NCI-H774 (cell line): Measurements from ENCODE around the gene FAM110A.
"Not testable (repeated sequence)": the region's sequence is repeated elsewhere in the genome, so short reads cannot be mapped to it uniquely, and the experiment has no call there.

Experiments used
- DNase-seq: peaks from one replicate; lab custom pipeline; 2025; lab: John Stamatoyannopoulos, UW

FAM110A gene

GRCh38 chr20:833450-834150 is at the start of gene FAM110A:
Gene FAM110A (plus strand): TSS chr20:833715. CDS start chr20:844805, 11,090 bp downstream.
- DNase-seq, result peak; percentile 93

DNA sequence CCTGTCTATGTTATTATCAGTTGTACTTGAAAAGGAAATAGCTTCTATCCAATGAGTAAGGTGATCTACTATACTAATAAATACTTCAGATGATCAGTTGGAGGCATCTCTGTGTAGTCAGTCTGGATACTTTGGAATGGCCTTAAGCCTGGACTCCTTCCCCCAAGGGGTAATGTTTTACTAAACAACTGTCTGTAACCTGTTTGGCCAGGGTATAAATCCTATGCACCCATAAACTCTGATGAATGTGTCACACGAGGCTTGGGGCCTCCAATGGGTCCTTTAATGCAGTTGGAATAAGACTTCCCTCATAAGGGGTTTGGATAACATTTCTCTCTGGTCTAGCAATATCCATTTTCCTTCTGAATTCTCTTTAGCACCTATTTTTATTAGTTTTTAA is 45.7 kb upstream of the FAM110A start:
- DNase-seq, result no peak

GRCh38 chr20:791056-791455 is 42.5 kb upstream of the FAM110A start:
- DNase-seq, result no peak

DNA sequence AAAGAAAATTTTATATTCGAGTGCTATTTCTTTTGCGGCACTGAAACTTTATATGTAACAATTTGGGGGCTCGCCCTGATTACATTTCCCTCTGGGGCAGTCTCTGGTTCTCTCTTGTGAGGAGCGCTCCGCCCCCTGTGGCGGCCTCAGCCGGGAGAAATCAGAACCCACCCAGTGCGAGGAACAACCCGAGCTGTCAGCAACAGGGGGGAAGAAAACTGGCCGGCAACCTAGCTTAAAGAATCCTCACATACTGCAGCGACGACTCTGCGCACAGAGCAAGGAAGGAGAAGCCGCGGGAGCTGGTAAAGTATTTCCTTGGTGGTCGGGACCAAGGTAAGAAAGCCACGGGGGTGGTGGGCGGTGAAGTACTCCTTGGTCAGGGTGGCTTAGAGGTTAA is 41.3 kb upstream of the FAM110A start:
- no peak for DNase-seq

DNA sequence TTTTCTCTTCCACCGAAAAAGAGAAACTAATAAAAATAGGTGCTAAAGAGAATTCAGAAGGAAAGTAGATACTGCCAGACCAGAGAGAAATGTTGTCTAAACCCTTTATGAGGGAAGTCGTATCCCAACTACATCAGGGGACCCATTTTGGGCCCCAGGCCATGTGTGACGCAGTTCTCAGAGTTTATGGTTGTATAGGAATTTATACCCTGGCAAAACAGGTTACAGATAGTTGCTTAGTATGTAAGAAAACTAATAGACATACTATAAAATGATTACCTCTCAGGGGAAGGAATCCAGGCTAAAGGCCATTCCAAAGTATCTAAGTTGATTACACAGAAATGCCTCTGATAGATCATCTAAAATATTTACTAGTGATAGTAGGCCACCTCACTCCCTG is 36.6 kb upstream of the FAM110A start:
- DNase-seq, result no peak

GRCh38 chr20:798746-799145 is 34.8 kb upstream of the FAM110A start:
- not testable (repeated sequence) for DNase-seq

- not testable (repeated sequence) for DNase-seq
Observed at GRCh38 chr20:800026-800425, 33.5 kb upstream of the FAM110A start.

DNA sequence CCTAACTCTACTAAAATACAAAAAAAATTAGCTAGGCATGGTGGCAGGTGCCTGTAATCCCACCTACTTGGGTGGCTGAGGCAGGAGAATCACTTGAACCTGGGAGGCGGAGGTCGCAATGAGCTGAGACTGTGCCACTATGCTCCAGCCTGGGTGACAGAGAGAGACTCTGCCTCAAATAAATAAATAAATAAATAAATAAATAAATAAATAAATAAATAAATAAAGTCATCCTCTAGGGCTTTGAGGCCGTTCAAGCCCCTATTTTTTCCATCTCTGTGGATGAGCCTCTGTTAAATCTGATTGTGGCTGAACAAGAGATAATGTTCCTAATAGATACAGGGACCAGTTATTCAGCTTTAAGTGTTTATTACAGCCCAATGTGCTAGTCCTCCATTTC is 31.8 kb upstream of the FAM110A start:
- DNase-seq, result no peak

DNA sequence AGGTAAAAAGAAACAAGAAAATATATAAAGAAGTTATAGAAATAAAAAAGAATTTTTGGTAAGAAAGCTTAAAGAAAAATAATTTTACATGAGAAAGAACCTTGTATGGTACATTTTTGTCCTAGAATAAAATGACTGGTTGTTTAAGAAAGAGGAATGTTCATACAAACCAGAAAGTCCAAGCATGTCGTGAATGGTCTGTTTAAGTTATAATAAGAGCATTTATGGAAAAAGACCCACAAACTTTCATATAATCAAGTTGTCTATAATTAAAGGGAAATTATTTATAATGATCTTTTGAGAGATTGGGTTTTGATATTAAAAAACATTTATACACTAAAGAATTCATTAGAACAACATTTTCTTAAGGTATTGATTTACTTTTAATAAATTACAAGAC is 27.8 kb upstream of the FAM110A start:
- DNase-seq, result no peak

DNA sequence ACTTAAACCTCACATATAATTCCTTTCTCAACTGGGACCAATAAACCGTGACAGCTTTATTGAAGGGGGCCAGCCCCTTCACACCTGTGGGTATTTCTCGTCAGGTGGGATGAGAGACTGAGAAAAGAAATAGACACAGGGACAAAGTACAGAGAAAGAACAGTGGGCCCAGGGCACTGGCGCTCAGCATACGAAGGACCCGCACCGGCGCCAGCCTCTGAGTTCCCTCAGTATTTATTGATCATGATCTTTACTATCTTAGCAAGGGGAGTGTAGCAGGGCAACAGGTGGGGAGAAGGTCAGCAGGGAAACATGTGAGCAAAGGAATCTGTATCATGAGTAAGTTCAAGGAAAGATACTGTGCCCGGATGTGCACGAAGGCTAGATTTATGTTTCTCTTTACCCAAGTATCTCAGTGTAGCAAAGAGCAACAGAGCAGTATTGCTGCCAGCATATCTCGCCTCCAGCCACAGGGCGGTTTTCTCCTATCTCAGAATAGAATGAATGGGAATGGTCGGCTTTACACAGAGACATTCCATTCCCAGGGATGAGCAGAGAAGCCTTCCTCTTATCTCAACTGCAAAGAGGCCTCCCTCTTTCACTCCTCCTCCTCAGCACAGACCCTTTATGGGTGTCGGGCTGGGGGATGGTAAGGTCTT is 21.6 kb upstream of the FAM110A start:
- not testable (repeated sequence) for DNase-seq

DNA sequence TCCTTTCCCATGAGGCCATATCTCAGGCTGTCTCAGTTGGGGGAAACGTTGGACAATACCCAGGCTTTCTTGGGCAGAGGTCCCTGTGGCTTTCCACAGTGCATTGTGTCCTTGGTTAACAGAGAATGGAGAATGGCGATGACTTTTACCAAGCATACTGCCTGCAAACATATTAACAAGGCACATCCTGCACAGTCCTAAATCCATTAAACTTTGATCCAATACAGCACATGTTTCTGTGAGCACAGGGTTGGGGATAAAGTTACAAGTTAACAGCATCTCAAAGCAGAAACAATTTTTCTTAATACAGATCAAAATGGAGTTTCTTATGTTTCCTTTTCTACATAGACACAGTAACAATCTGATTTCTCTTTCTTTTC is 21.1 kb upstream of the FAM110A start:
- not testable (repeated sequence) for DNase-seq

DNA sequence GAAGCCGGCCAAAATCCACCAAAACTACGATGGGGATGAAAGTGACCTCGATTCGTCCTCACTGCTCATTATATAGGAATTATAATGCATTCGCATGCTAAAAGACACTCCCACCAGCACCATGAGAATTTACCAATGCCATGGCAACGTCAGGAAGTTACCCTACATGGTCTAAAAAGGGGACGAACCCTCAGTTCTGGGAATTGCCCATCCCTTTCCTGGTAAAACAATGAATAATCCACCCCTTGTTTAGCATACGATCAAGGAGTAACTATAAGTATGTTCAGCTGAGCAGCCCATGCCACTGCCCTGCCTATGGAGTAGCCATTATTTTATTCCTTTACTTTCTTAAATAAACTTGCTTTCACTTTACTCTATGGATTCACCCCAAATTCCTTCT is 20.1 kb upstream of the FAM110A start:
- DNase-seq, result no peak

- no peak for DNase-seq
Observed at GRCh38 chr20:815226-815625, 18.3 kb upstream of the FAM110A start.

DNA sequence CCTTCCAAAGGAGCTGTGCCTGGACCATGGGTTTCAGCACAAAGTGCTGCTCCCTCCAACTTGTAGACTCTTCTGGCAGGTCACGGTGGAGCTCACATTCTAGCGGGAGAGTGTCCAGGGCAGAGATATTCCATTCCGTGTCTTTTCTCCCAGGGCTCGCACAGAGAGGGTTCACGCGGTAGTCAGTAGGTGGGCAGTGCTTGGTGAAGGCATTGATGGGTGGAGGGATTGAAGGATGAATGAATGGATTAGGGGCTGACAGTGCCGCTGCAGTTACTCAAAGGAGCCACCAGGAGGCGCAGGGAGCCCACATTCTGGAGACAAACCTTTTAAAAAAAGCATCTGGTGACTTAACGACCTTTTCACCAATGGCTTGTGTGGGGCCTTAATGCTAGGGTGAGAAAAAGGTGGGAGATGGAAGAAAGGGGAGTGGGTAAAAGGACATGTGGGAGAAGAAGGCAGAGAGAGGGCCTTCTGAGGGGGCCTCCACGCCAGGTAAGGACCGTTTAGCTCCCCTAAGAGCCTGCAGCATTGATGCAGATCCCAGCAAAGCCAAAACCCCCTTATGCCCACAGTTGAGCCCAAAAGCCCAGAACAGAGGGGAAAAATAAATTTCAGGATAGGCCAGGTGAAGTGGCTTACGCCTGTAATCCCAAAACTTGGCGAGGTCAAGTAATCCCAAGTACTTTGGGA is 17.5 kb upstream of the FAM110A start:
- peak; percentile 32 for DNase-seq

- no peak for DNase-seq
Observed at GRCh38 chr20:818001-818664, 15.4 kb upstream of the FAM110A start.

GRCh38 chr20:819680-820322 is 13.7 kb upstream of the FAM110A start:
- no peak for DNase-seq

GRCh38 chr20:820323-820953 is 13.1 kb upstream of the FAM110A start:
- no peak for DNase-seq

- no peak for DNase-seq
Observed at GRCh38 chr20:821046-821730, 12.3 kb upstream of the FAM110A start.

DNA sequence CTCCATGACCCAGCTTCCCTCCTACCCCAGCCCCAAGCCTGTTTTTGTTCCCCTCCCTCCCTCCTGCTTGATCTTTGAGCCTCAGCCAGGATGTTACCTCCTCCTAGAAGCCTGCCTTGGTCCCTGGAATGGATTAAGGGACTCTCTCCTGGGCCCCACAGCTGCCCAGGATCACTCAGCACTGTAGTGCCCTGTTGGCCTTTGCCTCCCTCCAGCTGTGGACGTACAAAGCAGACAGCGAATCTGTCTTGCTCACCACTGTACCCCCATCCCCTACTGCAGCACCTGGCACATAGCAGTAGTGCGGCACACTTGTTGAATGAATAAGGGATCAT is 11.8 kb upstream of the FAM110A start:
- DNase-seq, result no peak

GRCh38 chr20:822651-823573 is 10.6 kb upstream of the FAM110A start:
- DNase-seq, result no peak
